Endothelial cell of umbilical vein (primary cell): ENCODE data around the gene ZNF385D. TPM values are rescaled to one million over a fixed set of nuclear protein-coding genes. Genes with fewer than 3 reads are reported as not detected.

Experiments used
- BruUV-seq: library from RNA; stranded (reverse); fragments of 400-500 nt; replicated peaks from 2 replicates; lab custom pipeline; 2021; lab: Mats Ljungman, UMichigan
- CTCF ChIA-PET: fragments of 300-600, 350-600 bp; sonication (Branson Sonifier 250); formaldehyde crosslinking; loops from one replicate; lab custom pipeline; 2021; ENCODE audit warnings: antibody characterized with exemption, inconsistent platforms; lab: Charles Lee
- POLR2A ChIA-PET: fragments of 300-600, 350-600 bp; sonication (Branson Sonifier 250); formaldehyde crosslinking; loops from one replicate; lab custom pipeline; 2021; ENCODE audit warnings: antibody characterized with exemption, inconsistent platforms; lab: Charles Lee
- DNase-seq: peaks from one replicate; pipeline ENCODE4 v3.0.0-alpha.2; 2011; ENCODE audit warnings: low read depth, low spot score
- FAIRE-seq: peaks from 2 replicates; lab custom pipeline; 2011; peaks lifted over from hg19 to GRCh38; lab: Jason Lieb, UNC
- H2AFZ ChIP-seq: 2 replicates; pipeline ENCODE4 v1.6.0; 2012; ENCODE audit warnings: low read depth, low read length, control low read depth, inconsistent platforms
- H3K27ac ChIP-seq: 2 replicates; pipeline ENCODE4 v1.5.1; 2011; ENCODE audit warnings: low read depth, mild to moderate bottlenecking, control low read depth, low read length, moderate library complexity; ENCODE audit not compliant: insufficient read depth
- H3K27me3 ChIP-seq, 2 experiments: 2 replicates each; pipeline versions ENCODE4 v1.6.0 to v1.6.1; 2011; ENCODE audit warnings: low read length in 2 of 2, mixed read lengths in 1 of 2; ENCODE audit not compliant: control insufficient read depth in 2 of 2, insufficient read depth in 2 of 2
- H3K36me3 ChIP-seq, 2 experiments: 2 replicates in 1 of 2; 3 replicates in 1 of 2; pipeline ENCODE4 v1.5.1; 2011; ENCODE audit warnings: low read length in 2 of 2, mild to moderate bottlenecking in 1 of 2, moderate library complexity in 1 of 2; ENCODE audit not compliant: control insufficient read depth in 2 of 2, insufficient read depth in 2 of 2; ENCODE audit errors: extremely low read depth in 1 of 2
- H3K4me1 ChIP-seq: 3 replicates; pipeline ENCODE4 v1.5.1; 2011; ENCODE audit warnings: mild to moderate bottlenecking, low read length; ENCODE audit not compliant: control insufficient read depth, insufficient read depth; ENCODE audit errors: extremely low read depth
- H3K4me2 ChIP-seq: 2 replicates; pipeline ENCODE4 v1.6.1; 2011; ENCODE audit warnings: low read length, control low read depth, mixed read lengths; ENCODE audit not compliant: insufficient read depth
- H3K4me3 ChIP-seq, 3 experiments: fragments of 200-600 bp in 1 of 3; sonication (generic), shearing (Covaris generic) in 1 of 3; replicated peaks in 1 of 3; 2 replicates each; pipeline ENCODE4 v1.5.1; 2011 to 2016; ENCODE audit warnings: control low read depth in 3 of 3, low read length in 3 of 3, mild to moderate bottlenecking in 2 of 3, inconsistent platforms in 1 of 3, low read depth in 1 of 3, moderate library complexity in 1 of 3; ENCODE audit not compliant: insufficient read depth in 1 of 3
- H3K79me2 ChIP-seq: 2 replicates; pipeline ENCODE4 v1.6.0; 2012; ENCODE audit warnings: low read length, inconsistent platforms; ENCODE audit not compliant: control insufficient read depth, insufficient read depth
- H3K9ac ChIP-seq: replicated peaks from 2 replicates; pipeline ENCODE3; 2011; ENCODE audit warnings: low read length, control low read depth; ENCODE audit not compliant: insufficient read depth; ENCODE audit errors: extremely low read depth
- H3K9me1 ChIP-seq: replicated peaks from 3 replicates; pipeline ENCODE4 v1.6.0; 2011; ENCODE audit warnings: mild to moderate bottlenecking, low read length; ENCODE audit not compliant: control insufficient read depth, insufficient read depth; ENCODE audit errors: extremely low read depth
- H3K9me3 ChIP-seq: replicated peaks from 2 replicates; pipeline ENCODE4 v1.5.1; 2012; ENCODE audit warnings: low read length, inconsistent platforms; ENCODE audit not compliant: control insufficient read depth, insufficient read depth
- H4K20me1 ChIP-seq: replicated peaks from 2 replicates; pipeline ENCODE3; 2011; ENCODE audit warnings: mild to moderate bottlenecking, low read length; ENCODE audit not compliant: control insufficient read depth, insufficient read depth; ENCODE audit errors: extremely low read depth
- EZH2 ChIP-seq: IDR thresholded peaks from 2 replicates; pipeline ENCODE4 v1.6.1; 2012; ENCODE audit warnings: borderline replicate concordance, low read depth, mild to moderate bottlenecking, moderate library complexity, low read length, inconsistent platforms; ENCODE audit not compliant: severe bottlenecking
- FOS ChIP-seq: IDR thresholded peaks from 2 replicates; pipeline ENCODE4 v1.6.1; 2011; ENCODE audit warnings: mild to moderate bottlenecking, low read length, moderate library complexity, borderline replicate concordance; ENCODE audit not compliant: insufficient read depth
- GATA2 ChIP-seq: IDR thresholded peaks from 2 replicates; pipeline ENCODE4 v1.7.0; 2011; ENCODE audit warnings: low read depth, mild to moderate bottlenecking, moderate library complexity, mixed read lengths, low read length; ENCODE audit not compliant: insufficient read length, insufficient read depth
- JUN ChIP-seq: IDR thresholded peaks from 2 replicates; pipeline ENCODE4 v1.6.1; 2011; ENCODE audit warnings: borderline replicate concordance, low read depth; ENCODE audit not compliant: insufficient read length, insufficient read depth
- MYC ChIP-seq: IDR thresholded peaks from one replicate; pipeline ENCODE4 v1.6.1; 2011; ENCODE audit warnings: mild to moderate bottlenecking, low read depth, low read length
- POLR2A ChIP-seq: IDR thresholded peaks from 2 replicates; pipeline ENCODE4 v1.6.1; 2012; ENCODE audit warnings: low read depth, mild to moderate bottlenecking, control low read depth, low read length
- POLR2AphosphoS5 ChIP-seq: IDR thresholded peaks from 2 replicates; pipeline ENCODE4 v1.6.1; 2012; ENCODE audit warnings: low read depth, mild to moderate bottlenecking, control low read depth, low read length, moderate library complexity; ENCODE audit not compliant: insufficient read depth
- dilution Hi-C: fragments of 300-500 bp; cut with MboI; formaldehyde crosslinking; loops from one replicate; pipeline ENCODE4 v1.15.0; 2019; ENCODE audit warnings: low sequenced_read_pairs; ENCODE audit not compliant: extremely low pct_ligation_motif_present
- intact Hi-C: fragments of 100-400 bp; cut with micrococcal nuclease; formaldehyde crosslinking; loops from one replicate; pipeline ENCODE4 v1.10.0; 2022
- polyA plus RNA-seq, 4 experiments: library from polyadenylated mRNA; depleted of rRNA in 3 of 4; stranded (reverse) in 3 of 4; unstranded in 1 of 4; fragments of >200 nt; gene quantifications; 2 replicates each; pipeline versions ENCODE4 v1.2.1 to v1.2.3, GENCODE V29; 2011 to 2012; ENCODE audit warnings: missing spikeins in 1 of 4
- total RNA-seq: library from RNA; stranded (reverse); gene quantifications from 2 replicates; pipeline ENCODE4 v1.2.3, GENCODE V29; 2021
- TF ChIP-seq, protein P1 (sequence below): IDR thresholded peaks from 2 replicates; pipeline ENCODE4 v1.6.1; 2011; ENCODE audit not compliant: insufficient read depth, insufficient read length

ZNF385D gene
- total and polyA plus RNA-seq, 2 donors (not counting 3 experiments of a cell fraction or from before 2014, with no cell fraction given) = not detected

DNA sequence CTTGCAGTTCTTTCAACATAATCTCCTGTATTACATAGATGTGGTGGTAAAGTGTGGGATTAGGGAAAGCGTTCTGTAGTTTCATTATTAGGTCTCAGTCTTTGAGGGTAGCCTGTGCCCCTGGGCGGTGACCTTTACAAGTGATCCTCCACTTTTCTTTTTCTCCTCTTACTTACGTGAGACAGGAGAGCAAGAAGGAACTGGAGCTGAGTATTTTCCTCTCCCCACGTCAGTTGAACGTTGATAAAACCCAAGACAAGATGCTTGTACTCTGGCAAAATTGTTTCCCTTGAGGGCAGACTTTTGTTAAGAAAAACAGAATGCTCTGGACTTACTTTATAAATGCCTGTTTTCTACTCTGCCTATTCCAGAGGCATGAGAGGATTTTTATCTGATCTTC is 378.7 kb downstream of the ZNF385D start:
- no peak for DNase-seq
- Histone ChIP-seq H3K27ac (no peak overlapping the region), H3K27me3 (no peaks in the 10 kb centered on the region), H3K4me2 (no peak overlapping the region), H3K36me3 (no peaks in the 10 kb centered on the region), H3K4me1 (no peaks in the 10 kb centered on the region), H4K20me1 (no peaks in the 10 kb centered on the region), H3K9me3 (no peaks in the 10 kb centered on the region), H2AFZ (no peak overlapping the region), H3K79me2 (no peaks in the 10 kb centered on the region), H3K4me3 (no peak overlapping the region), H3K9ac (no peak overlapping the region), H3K9me1 (no peaks in the 10 kb centered on the region)
- ChIA-PET POLR2A (no interaction called here), CTCF (no interaction called here)
- dilution Hi-C loops = no loop called here
- TF ChIP-seq FOS (no peak), MYC (no peak), POLR2A (no peak), GATA2 (no peak), POLR2AphosphoS5 (no peak), JUN (no peak), EZH2 (no peak)
- TF ChIP-seq, protein P1, sequence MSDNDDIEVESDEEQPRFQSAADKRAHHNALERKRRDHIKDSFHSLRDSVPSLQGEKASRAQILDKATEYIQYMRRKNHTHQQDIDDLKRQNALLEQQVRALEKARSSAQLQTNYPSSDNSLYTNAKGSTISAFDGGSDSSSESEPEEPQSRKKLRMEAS = no peak
- intact Hi-C loops = no loop called here
- no TSS peak for BruUV-seq
- FAIRE-seq = no peak
